Nephron progenitor cell (in vitro differentiated cells): ENCODE results near the gene RGS6.

Experiments
- DNase-seq: peaks from one replicate; pipeline ENCODE4 v3.0.0; 2021
- H3K27ac Mint-ChIP-seq: 2 replicates; pipeline ENCODE4 v1.8.0; 2021; ENCODE audit warnings: mild to moderate bottlenecking, moderate library complexity, mixed read lengths
- H3K27me3 Mint-ChIP-seq: 2 replicates; pipeline ENCODE4 v1.8.0; 2021; ENCODE audit warnings: mild to moderate bottlenecking, low read depth, mixed read lengths; ENCODE audit not compliant: poor library complexity
- H3K36me3 Mint-ChIP-seq: 2 replicates; pipeline ENCODE4 v1.8.0; 2021; ENCODE audit warnings: low read depth, mixed read lengths
- H3K4me1 Mint-ChIP-seq: 2 replicates; pipeline ENCODE4 v1.8.0; 2021; ENCODE audit warnings: mixed read lengths
- H3K4me3 Mint-ChIP-seq: 2 replicates; pipeline ENCODE4 v1.8.0; 2021; ENCODE audit warnings: mild to moderate bottlenecking, moderate library complexity, mixed read lengths
- H3K9me3 Mint-ChIP-seq: 2 replicates; pipeline ENCODE4 v1.8.0; 2021; ENCODE audit warnings: mild to moderate bottlenecking, moderate library complexity, mixed read lengths
- TF ChIP-seq, protein P1 (sequence below): fragments of 200-600 bp; sonication (generic); IDR thresholded peaks from 2 replicates; pipeline ENCODE4 v1.5.0; 2021; ENCODE audit warnings: antibody characterized with exemption

Gene RGS6

DNA sequence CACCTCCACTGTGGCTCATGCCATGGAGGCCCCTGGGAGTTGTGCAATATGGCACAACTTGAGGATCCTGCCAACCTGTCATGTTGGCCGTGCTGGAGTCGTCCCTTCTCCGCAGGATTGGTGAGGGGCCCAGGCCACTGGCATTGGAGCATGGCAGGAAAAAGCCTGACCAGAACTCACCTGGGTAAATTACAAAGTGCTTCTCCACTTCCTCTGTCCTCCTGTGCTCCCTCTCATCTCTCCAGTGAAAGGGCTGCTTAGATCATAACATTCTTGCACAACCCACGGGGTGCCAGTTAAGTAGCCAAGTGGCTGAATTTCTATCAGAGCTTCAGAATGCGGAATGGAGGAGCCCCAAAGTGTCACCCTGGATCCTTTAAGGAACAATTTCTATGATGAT is 580.7 kb downstream of the RGS6 start:
- Mint-ChIP-seq H3K36me3 (no peaks in the 10 kb centered on the region), H3K4me3 (no peak overlapping the region), H3K27me3 (peaks cover 28% of the 10 kb centered on the region), H3K4me1 (peaks cover 46% of the 10 kb centered on the region), H3K27ac (no peak overlapping the region), H3K9me3 (no peaks in the 10 kb centered on the region)
- DNase-seq: no peak
- TF ChIP-seq, protein P1, sequence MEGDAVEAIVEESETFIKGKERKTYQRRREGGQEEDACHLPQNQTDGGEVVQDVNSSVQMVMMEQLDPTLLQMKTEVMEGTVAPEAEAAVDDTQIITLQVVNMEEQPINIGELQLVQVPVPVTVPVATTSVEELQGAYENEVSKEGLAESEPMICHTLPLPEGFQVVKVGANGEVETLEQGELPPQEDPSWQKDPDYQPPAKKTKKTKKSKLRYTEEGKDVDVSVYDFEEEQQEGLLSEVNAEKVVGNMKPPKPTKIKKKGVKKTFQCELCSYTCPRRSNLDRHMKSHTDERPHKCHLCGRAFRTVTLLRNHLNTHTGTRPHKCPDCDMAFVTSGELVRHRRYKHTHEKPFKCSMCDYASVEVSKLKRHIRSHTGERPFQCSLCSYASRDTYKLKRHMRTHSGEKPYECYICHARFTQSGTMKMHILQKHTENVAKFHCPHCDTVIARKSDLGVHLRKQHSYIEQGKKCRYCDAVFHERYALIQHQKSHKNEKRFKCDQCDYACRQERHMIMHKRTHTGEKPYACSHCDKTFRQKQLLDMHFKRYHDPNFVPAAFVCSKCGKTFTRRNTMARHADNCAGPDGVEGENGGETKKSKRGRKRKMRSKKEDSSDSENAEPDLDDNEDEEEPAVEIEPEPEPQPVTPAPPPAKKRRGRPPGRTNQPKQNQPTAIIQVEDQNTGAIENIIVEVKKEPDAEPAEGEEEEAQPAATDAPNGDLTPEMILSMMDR: no peak

DNA sequence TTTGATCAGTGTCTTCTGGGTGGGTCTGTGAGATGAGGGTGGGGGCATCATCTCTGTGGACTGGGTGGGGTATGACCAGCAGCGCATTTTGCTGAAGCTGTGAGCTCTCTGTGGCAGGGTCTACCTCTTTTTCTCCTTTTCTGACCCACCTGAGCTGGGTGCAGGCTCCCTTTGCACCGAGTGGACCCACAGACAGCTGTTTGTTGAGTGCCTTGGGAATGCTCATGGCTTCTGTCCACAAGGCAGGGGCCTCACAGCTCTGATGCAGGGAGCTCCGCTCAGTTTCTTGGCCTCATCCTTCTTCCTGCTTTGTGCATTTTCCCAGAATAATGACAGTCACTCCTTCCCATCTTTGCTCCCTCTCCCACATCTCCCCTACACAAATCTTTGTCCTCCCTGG is 581.1 kb downstream of the RGS6 start:
- no peaks in the 10 kb centered on the region for H3K36me3 Mint-ChIP-seq
- TF ChIP-seq, protein P1: no peak
- H3K9me3 Mint-ChIP-seq: no peaks in the 10 kb centered on the region
- peak overlapping the region; percentile 2 for H3K4me3 Mint-ChIP-seq
- H3K27ac Mint-ChIP-seq: peak overlapping the region; percentile 18
- peaks cover 46% of the 10 kb centered on the region for H3K4me1 Mint-ChIP-seq
- no peak for DNase-seq
- H3K27me3 Mint-ChIP-seq: peaks cover 29% of the 10 kb centered on the region

DNA sequence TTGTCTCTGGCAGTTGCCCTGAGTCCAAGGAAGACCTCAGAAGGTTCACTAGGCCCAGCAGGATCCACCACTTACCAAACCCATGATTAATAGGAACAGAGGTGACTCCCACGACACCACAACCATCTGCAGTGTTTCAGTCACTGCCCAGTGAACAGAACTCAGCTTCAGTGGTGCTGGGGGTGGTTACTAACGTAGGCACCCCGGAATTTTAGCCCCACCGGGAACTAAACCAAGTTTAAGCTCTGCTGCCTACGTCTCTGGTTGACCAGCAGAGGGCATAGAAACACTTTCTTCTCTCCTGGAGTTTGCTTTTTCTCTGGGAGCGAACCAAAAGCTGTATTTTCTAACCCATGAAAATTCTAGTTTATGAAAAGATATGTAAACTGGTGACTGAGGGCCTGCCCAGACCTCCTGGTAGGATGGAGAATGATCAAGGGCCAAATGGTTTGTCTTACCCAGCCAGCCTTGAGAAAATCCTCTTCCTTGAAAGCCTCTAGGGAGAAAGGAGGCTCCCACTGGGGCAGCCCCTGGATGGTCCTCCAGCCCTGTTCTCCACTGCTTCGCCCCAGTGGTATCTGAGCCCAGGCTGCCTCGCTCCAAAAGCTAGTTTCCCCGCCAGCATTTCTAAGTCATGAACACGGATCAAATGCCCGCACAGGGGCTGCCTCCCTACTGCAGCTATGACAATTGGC is 581.9 kb downstream of the RGS6 start:
- Mint-ChIP-seq H3K36me3 (no peaks in the 10 kb centered on the region), H3K9me3 (no peaks in the 10 kb centered on the region), H3K4me3 (peak overlapping the region; percentile 2), H3K27ac (peak overlapping the region; percentile 18), H3K4me1 (peaks cover 46% of the 10 kb centered on the region), H3K27me3 (peaks cover 36% of the 10 kb centered on the region)
- peak; percentile 28 for DNase-seq
- TF ChIP-seq, protein P1: peak; percentile 74

DNA sequence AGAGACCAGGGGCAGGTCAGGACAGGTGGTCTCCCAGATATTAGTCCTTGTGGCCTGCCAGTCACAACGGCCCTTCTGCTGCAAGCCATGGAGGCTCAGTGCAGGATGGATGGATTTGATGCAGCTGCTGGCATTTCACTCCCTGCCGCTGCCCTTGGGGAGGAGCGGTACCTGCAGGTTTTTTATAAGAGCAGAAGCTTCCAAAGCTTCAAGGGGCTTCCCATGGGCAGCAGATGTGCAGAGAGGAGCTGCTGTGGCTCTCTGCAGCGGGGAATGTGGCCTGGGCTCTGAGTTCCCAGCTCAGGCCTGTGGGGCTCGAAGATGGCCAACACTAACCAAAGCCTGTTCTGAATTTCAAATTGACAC is 582.4 kb downstream of the RGS6 start:
- peaks cover 3% of the 10 kb centered on the region for H3K36me3 Mint-ChIP-seq
- TF ChIP-seq, protein P1: no peak

DNA sequence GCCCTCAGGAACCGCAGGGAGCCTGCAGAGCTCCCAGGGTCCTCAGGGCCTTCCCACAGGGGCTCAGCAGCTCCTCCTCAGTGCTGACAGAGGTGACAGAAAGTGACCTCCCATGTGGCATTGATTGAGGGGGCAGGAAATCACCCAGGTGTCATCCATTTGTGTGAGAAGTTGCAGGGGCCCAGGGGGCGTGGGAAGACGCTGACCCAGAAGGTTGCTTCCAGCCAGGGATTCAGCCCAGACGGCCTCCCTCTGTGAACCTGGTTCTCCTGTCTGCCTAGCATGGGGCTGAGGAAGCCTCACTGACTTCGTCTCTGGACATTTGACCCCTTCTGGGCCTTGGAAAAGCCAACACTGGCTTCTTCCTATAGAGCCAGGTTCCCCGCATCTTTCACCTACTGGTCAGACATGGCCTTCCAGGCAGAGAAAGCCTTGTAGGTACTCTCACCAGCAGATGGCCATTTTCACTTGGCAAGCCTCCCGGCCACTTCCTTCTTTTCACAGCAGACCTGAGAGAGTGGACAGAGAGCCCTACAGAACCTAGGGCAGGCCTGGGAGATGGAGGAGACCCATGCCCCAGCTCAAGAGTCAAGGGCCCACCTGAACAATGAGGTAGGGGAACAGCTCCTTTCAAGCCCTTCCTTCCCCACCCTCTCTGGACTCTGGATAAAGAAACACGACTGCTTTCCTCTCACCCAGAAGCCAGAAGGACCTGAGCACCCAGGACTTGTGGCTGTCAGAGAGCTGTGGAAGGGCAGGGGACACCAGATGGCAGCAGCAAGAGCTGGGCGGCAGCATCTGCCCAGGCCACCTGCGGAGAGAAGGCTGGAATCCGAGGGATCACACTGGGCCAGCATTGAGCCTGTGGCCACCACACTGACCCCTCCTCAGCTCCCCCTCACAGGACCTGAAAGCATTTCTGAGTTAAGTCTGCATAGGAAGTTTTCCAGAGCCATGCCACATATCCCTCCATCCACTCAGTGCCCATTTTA is 583.8 kb downstream of the RGS6 start:
- H3K9me3 Mint-ChIP-seq: peaks cover 18% of the 10 kb centered on the region
- TF ChIP-seq, protein P1: no peak
- peaks cover 15% of the 10 kb centered on the region for H3K36me3 Mint-ChIP-seq
- peaks cover 26% of the 10 kb centered on the region for H3K27me3 Mint-ChIP-seq
- H3K27ac Mint-ChIP-seq: peak overlapping the region; percentile 77
- peak; percentile 59 for DNase-seq
- peaks cover 46% of the 10 kb centered on the region for H3K4me1 Mint-ChIP-seq
- no peak overlapping the region for H3K4me3 Mint-ChIP-seq

More for the DNA sequence above, 582.4 kb downstream of the RGS6 start:
- Mint-ChIP-seq H3K9me3 (peaks cover 4% of the 10 kb centered on the region), H3K27me3 (peaks cover 36% of the 10 kb centered on the region), H3K4me3 (no peak overlapping the region), H3K27ac (no peak overlapping the region), H3K4me1 (peaks cover 46% of the 10 kb centered on the region)
- DNase-seq: no peak
